ENCODE results near the gene ANKUB1. TPM values are rescaled to one million over a fixed set of nuclear protein-coding genes. Genes with fewer than 3 reads are reported as not detected.

ANKUB1 gene
- total RNA-seq, 3 donors from 2014 or later = not detected

DNA sequence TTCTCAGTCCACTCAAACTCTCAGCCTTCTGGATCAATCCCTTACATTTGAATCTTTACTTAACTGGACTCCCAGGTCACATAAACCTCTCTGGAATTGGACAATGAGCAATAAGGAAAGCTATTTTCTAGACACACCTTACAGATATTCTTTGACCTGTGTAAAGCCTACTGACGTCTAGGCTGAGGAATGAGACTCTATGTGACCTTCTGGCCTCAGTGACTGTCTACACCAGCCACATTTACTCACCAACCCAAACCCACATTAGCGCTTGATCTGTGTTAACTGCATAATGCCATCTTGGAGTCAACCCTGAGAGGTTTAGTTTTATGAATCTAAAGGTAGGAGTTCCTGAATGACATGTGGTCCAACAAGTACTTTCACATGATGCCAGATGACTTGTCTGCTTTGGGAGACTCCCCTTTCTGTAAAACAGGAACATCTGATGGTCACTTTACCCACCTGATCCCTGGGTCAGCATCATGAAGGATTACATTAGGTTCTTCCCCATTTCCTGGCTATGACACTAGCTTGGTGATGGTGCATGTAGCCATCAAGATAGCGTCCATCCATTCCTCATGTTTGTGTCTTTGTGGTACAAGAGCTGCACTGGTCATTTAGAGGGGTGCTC is 28.7 kb downstream of the ANKUB1 start:
- Mint-ChIP-seq H3K9me3 (no peaks in the 10 kb centered on the region), H3K4me3 (no peak overlapping the region), H3K27me3 (ENCODE audit: low read depth) (peaks cover 29% of the 10 kb centered on the region), H3K4me1 (ENCODE audit: low read depth) (no peaks in the 10 kb centered on the region), H3K36me3 (ENCODE audit: insufficient read depth) (no peaks in the 10 kb centered on the region)
- DNase-seq = no peak
- ATAC-seq = no peak

DNA sequence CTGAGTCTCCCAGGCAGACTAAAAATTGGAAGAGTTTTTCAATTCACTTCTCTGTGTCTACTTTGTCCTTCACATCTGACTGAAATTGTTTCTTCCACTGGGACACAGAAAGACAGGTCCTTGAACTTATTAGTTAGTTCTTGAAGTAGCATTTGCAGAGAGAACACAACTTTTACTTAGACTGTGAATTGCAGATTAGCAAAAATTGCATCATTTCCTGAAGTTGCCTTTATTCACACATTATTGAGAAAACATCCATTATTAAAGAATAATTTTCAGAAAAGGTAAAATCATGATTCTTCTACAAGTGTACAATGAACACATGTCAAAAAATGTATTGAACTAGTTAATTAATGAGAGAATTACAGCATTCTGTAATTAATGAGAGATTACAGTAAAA is 38.6 kb downstream of the ANKUB1 start:
- Mint-ChIP-seq H3K27me3 (ENCODE audit: low read depth) (peaks cover 3% of the 10 kb centered on the region), H3K36me3 (ENCODE audit: insufficient read depth) (peaks cover 9% of the 10 kb centered on the region), H3K4me1 (ENCODE audit: low read depth) (peaks cover 28% of the 10 kb centered on the region), H3K4me3 (peak overlapping the region; percentile 95), H3K9me3 (no peaks in the 10 kb centered on the region)
- no peak for ATAC-seq
- no peak for DNase-seq

DNA sequence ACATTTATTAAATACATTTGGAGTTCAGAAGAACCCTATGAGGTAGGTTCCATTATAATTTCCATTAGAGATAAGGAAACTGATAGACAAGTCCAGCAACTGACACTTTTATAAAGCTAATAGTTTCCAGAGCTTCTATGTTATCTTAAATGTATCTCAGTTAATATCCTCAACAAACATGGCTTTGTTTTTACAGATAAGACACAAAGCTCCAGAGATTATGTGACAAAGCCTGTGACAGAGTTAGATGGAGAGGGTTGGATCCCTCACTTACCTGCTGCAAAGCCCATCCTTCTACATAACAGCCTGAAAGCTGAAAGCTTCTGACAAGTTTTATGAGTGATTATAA is 39.6 kb downstream of the ANKUB1 start:
- DNase-seq (no peak), ATAC-seq (peak in 1 of 2 donors; percentile 8)
- Mint-ChIP-seq H3K4me1 (ENCODE audit: low read depth) (peaks cover 28% of the 10 kb centered on the region), H3K9me3 (no peaks in the 10 kb centered on the region), H3K27me3 (ENCODE audit: low read depth) (peaks cover 3% of the 10 kb centered on the region), H3K4me3 (peak overlapping the region; percentile 95), H3K36me3 (ENCODE audit: insufficient read depth) (peaks cover 19% of the 10 kb centered on the region)

DNA sequence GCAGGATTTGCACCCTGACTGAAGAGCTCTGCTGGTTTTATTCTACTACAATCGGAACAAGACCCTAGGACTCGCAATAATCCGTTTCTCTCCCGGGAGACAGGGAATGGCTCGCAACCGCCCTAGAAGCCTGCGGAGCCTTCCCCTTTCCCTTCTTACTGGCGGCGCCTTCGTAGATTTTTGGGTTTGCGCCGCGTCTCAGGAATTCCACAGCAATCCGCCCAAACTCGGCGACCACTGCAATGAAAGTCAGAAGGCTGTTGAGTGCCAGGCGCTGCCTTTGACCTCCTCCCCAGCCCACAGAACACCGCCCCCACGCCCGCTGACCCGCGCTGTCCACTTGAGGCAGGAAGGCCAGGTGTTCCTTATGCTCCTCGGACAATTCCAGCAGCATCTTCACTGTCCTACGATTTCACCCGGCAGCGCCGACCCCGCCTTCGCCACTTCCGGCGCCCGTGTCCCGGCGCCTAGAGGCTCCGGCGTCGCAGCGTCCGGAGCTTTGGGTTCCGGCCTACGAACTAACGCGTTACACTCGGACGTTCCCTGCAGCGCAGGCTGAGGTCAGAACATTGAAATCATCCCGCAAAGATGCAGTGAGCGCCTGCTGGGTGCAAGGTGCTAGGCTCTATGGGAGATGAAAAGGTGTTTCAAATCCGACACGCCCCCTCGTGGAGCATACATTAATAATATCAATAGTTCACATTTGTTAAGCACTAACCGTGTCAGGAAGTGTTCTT is 40.1 kb downstream of the ANKUB1 start, which contains the start of gene COMMD2:
COMMD2 (minus strand) TSS at position 439 of the 737 bp plus-strand sequence; CDS start at position 394, 45 bp downstream.
- Mint-ChIP-seq H3K4me3 (peak within 1 kb of the TSS; percentile 95), H3K9me3 (no peaks in the 10 kb centered on the region), H3K27me3 (ENCODE audit: low read depth) (no peaks in the 10 kb centered on the region), H3K36me3 (ENCODE audit: insufficient read depth) (peaks cover 21% of the 10 kb centered on the region), H3K4me1 (ENCODE audit: low read depth) (peaks cover 28% of the 10 kb centered on the region)
- DNase-seq (peak; percentile 65), ATAC-seq (peak; percentile 99)

DNA sequence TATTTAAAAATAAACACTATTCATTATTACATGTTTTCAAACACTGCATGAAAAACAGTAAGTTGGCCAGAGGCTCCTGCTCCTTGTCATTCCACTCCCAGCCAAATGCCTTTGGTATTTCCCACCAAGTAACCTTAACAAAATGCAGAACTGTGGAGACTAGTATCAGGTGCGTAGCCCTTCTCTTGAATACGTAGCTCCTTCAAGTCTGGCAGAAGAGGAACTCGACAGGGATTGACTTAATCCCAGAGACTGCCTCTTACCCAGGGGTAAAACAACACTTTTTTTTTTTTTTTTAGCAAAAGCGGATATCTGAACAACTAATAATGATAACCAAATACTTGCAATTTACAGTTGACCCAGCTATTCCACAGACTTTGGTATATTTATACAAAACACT is 40.8 kb downstream of the ANKUB1 start:
- Mint-ChIP-seq H3K27me3 (ENCODE audit: low read depth) (no peaks in the 10 kb centered on the region), H3K4me1 (ENCODE audit: low read depth) (peaks cover 28% of the 10 kb centered on the region), H3K9me3 (no peaks in the 10 kb centered on the region), H3K36me3 (ENCODE audit: insufficient read depth) (peaks cover 26% of the 10 kb centered on the region), H3K4me3 (peak overlapping the region; percentile 95)
- no peak for DNase-seq
- ATAC-seq = no peak

DNA sequence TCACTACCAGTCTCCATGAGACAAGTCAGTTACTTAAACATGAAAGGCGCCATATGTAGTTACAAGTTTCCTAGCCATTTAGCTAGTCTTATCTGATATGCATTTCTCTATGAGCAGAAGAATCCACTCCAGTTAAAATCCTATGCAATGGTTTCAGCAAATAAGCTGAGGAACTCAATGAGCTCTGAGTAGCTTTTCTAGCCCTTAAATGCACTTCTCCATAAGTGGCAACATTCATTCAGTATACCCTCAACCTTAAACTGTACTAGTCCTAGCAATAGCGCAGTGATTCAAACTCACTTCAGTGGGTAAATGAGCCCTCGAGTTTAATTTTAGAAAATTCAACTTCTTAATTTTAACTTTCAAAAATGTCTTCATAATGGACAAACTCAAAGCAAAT is 47.7 kb downstream of the ANKUB1 start:
- no peak for DNase-seq
- no peaks in the 10 kb centered on the region for H3K27me3 Mint-ChIP-seq (ENCODE audit: low read depth)

DNA sequence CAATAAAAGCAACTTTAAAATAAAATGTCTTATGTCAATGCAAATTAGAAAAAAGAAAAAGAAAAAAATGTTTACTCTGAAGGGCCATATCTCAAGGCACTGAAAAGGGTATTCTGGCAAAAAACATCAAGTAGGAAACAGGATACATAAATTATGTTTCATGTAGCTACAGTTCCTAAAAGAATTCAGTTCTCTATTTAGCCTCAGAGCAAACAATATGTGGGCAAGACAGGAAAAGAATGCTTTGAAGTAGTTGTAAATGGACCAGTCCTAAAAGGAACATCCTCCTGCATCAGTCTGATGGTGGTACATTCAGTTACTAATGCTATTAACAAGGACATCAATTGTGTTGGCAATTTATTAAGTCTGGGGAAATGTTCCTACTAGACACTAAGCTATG is 48.2 kb downstream of the ANKUB1 start:
- H3K4me1 Mint-ChIP-seq (ENCODE audit: low read depth) = peaks cover 11% of the 10 kb centered on the region
- H3K36me3 Mint-ChIP-seq (ENCODE audit: insufficient read depth) = peaks cover 46% of the 10 kb centered on the region
- DNase-seq (no peak), ATAC-seq (no peak)
- H3K4me3 Mint-ChIP-seq = no peak overlapping the region
- H3K9me3 Mint-ChIP-seq = no peaks in the 10 kb centered on the region
- H3K27me3 Mint-ChIP-seq (ENCODE audit: low read depth) = no peaks in the 10 kb centered on the region

More for the DNA sequence above, 47.7 kb downstream of the ANKUB1 start:
- no peaks in the 10 kb centered on the region for H3K9me3 Mint-ChIP-seq
- no peak overlapping the region for H3K4me3 Mint-ChIP-seq
- peaks cover 48% of the 10 kb centered on the region for H3K36me3 Mint-ChIP-seq (ENCODE audit: insufficient read depth)
- H3K4me1 Mint-ChIP-seq (ENCODE audit: low read depth) = peaks cover 11% of the 10 kb centered on the region
- ATAC-seq = no peak

DNA sequence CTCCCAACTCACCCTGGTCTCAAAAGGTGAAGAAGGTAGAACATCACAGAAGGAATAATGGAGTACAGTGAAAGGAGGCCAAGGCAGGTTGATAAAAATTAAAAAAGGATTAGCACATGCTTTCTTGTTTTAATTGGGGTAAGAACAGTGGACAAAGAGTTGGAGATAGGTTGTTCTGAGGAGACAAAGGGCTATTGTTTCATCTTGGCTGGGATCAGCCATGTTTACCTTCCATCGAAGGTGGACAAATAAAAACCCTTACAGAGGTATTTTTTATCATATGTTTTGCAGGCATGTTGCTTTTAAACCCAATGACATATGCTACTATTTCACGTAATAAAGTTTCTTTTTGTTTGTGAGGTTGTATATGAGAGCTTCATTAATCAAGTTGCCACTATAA is 53.0 kb downstream of the ANKUB1 start:
- DNase-seq (no peak), ATAC-seq (no peak)
- no peaks in the 10 kb centered on the region for H3K4me1 Mint-ChIP-seq (ENCODE audit: low read depth)
- peaks cover 19% of the 10 kb centered on the region for H3K36me3 Mint-ChIP-seq (ENCODE audit: insufficient read depth)
- no peaks in the 10 kb centered on the region for H3K27me3 Mint-ChIP-seq (ENCODE audit: low read depth)
- H3K4me3 Mint-ChIP-seq = no peak overlapping the region
- no peaks in the 10 kb centered on the region for H3K9me3 Mint-ChIP-seq

DNA sequence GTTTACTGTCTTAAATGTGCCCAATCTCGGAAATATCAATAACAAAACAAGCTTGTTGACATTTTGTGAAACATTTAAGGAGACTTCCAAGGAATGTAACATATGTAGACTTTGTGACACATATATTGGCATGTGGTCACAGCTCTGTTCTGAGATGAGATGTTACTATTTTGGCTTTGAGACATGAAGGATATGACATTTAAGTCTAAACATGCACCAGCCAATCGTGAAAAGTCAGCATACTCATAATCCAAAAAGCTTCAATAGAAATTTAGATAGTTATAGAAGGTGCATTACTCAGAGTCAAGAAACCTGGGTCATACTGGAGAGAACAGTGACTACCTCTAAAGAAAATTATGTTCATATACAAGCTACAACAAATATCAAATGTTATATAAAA is 53.5 kb downstream of the ANKUB1 start:
- H3K4me3 Mint-ChIP-seq = no peak overlapping the region
- no peaks in the 10 kb centered on the region for H3K4me1 Mint-ChIP-seq (ENCODE audit: low read depth)
- no peaks in the 10 kb centered on the region for H3K27me3 Mint-ChIP-seq (ENCODE audit: low read depth)
- no peaks in the 10 kb centered on the region for H3K9me3 Mint-ChIP-seq
- peaks cover 17% of the 10 kb centered on the region for H3K36me3 Mint-ChIP-seq (ENCODE audit: insufficient read depth)
- ATAC-seq (no peak), DNase-seq (no peak)

DNA sequence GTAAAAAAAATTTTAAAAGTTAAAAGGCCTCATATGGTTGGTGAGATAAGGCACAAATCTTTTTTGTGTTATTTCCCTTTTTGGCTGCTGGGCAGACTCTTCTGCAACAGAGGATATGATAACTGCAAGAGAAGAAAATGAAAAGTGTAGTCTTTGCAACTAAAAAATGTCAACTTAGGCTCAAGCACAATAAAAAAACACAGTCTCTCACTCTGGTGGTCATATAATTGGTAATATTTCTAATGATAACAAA is 55.5 kb downstream of the ANKUB1 start:
- H3K27me3 Mint-ChIP-seq (ENCODE audit: low read depth) = no peaks in the 10 kb centered on the region
- H3K36me3 Mint-ChIP-seq (ENCODE audit: insufficient read depth) = peaks cover 16% of the 10 kb centered on the region
- no peak overlapping the region for H3K4me3 Mint-ChIP-seq
- no peaks in the 10 kb centered on the region for H3K9me3 Mint-ChIP-seq
- H3K4me1 Mint-ChIP-seq (ENCODE audit: low read depth) = no peaks in the 10 kb centered on the region
- ATAC-seq (no peak), DNase-seq (no peak)

DNA sequence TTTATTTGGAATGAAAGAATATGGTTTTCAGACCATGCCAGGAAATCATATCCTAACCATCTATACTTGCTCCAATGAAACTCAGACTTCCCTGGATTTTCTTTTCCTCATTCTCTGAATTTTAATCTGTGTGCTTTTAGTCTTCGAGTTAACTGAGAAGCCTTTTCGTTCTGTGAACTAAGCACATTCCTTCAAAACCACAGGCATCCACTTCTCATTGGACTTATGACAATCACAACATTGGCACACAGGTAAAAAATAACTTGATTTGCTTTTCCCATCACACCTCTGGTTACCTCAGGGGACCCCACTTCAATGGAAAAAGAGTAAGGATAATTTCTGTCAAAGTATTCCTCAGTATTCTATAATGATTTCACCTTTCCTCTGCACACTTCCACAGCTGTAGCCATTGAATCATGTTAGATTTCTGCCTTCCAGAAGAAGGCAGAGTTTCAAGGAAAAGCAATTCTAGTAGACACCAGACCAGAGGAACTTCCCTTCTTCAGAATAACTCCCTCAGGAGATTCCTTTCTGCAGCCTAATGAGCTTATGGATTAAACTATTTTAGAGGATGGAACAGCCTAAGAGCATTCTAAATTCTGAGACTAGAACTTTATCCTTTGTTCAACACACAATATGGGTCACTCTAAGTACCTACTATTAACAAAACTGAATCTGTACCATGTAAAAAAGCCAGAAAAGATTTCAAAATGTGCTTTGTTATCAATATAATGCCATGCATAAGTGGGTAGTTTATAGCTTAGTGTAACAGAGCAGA is 56.0 kb downstream of the ANKUB1 start:
- ATAC-seq = no peak
- Mint-ChIP-seq H3K9me3 (no peaks in the 10 kb centered on the region), H3K4me3 (no peak overlapping the region)

DNA sequence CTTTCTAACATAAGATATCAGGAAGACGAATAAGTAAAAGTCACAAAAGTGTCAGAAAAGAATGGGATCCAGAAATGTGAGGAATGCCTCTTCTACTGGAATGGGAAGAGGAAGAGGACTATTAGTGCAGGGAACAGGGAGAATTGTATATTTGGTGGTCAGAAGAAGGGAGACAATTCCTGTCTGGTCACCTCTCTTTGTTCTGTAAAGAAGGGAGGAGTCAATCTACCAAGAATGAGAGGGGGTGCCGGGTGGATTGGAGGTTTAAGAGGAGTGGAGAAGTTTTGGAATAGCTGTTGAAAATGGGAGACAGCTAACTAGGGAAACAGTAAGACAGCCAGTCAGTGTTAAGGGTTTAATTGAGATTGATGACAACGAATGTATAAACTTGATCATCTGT is 60.1 kb downstream of the ANKUB1 start:
- Mint-ChIP-seq H3K4me3 (no peak overlapping the region), H3K4me1 (ENCODE audit: low read depth) (no peaks in the 10 kb centered on the region), H3K27me3 (ENCODE audit: low read depth) (no peaks in the 10 kb centered on the region), H3K36me3 (ENCODE audit: insufficient read depth) (peaks cover 4% of the 10 kb centered on the region), H3K9me3 (no peaks in the 10 kb centered on the region)
- DNase-seq (no peak), ATAC-seq (no peak)

More for the DNA sequence above, 56.0 kb downstream of the ANKUB1 start:
- DNase-seq = no peak
- Mint-ChIP-seq H3K27me3 (ENCODE audit: low read depth) (no peaks in the 10 kb centered on the region), H3K36me3 (ENCODE audit: insufficient read depth) (peaks cover 12% of the 10 kb centered on the region), H3K4me1 (ENCODE audit: low read depth) (no peaks in the 10 kb centered on the region)

DNA sequence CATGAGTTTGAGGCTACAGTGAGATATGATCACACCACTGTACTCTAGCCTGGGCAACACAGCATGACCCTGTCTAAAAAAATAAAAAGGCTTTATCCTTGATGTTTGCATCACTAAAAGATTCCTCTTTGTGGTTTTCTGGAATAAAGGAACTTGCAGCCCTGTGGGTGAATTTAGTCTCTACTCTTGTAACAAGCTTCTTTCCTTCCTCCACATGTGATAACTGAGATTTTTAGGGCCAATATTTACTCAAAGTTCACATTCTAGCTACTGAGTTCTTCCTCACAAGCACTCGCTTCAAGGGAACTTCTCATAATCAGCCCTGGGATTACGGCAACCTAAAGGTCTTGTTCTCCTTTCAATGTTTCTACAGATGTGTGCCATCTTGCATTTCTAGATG is 64.7 kb downstream of the ANKUB1 start:
- DNase-seq = no peak
- no peaks in the 10 kb centered on the region for H3K27me3 Mint-ChIP-seq (ENCODE audit: low read depth)
- H3K9me3 Mint-ChIP-seq = peaks cover 3% of the 10 kb centered on the region
- H3K4me3 Mint-ChIP-seq = no peak overlapping the region
- peaks cover 5% of the 10 kb centered on the region for H3K36me3 Mint-ChIP-seq (ENCODE audit: insufficient read depth)
- no peak for ATAC-seq
- H3K4me1 Mint-ChIP-seq (ENCODE audit: low read depth) = no peaks in the 10 kb centered on the region

DNA sequence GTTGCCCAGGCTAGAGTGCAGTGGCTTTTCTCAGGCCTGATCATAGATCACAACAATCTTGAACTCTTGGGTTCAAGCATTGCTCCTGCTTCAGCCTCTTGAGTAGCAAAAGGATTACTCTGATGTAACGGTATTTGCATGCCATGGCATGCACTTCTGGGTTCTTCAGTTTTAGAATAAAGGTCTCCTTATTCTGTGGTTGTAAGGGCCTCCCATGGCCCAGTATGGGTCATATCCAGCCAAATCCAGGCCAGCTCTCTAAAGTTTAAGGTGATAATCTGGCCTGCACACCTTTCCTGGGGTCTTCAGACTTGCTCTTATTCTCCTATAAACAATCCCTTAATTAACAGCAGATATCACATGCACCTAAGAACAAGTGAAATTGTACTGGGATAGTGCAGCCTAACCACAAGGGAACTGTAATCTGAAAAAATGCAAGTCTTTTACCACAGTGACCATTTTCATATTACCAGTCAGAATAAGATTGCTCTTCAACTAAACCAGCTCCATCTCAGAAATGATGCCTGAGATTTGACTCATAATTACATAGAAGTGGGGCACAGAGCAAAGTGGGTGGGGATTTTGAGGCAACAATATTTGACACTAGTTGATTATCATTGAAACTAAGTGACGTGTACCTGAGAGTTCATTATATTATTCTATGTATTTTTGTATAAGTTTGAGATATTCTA is 65.5 kb downstream of the ANKUB1 start:
- no peak for DNase-seq
- peak; percentile 65 to 71 for ATAC-seq

More for the DNA sequence above, 65.5 kb downstream of the ANKUB1 start:
- Mint-ChIP-seq H3K36me3 (ENCODE audit: insufficient read depth) (peaks cover 5% of the 10 kb centered on the region), H3K4me1 (ENCODE audit: low read depth) (no peaks in the 10 kb centered on the region), H3K4me3 (no peak overlapping the region), H3K9me3 (peaks cover 10% of the 10 kb centered on the region), H3K27me3 (ENCODE audit: low read depth) (no peaks in the 10 kb centered on the region)
